Spleen (tissue), 11 donors: Measurements from ENCODE around the gene DAB1. TPM values are rescaled to one million over a fixed set of nuclear protein-coding genes. Genes with fewer than 3 reads are reported as not detected.

ENCODE experiments used
- DNase-seq: peaks from one replicate; pipeline ENCODE4 v3.0.0-alpha.2; 2020
- H3K27ac ChIP-seq, 8 donors: fragments of 200-600 bp; sonication (generic) in 7 of 8; 1 replicate in 4 of 8; 2 replicates in 4 of 8; pipeline versions ENCODE4 v1.5.0 to v1.8.0; 2016 to 2021; ENCODE audit warnings: inconsistent platforms in 4 of 8, mild to moderate bottlenecking in 4 of 8, moderate library complexity in 1 of 8
- H3K27me3 ChIP-seq, 7 donors: fragments of 200-600 bp; sonication (generic) in 6 of 7; replicated peaks in 1 of 7; 1 replicate in 4 of 7; 2 replicates in 3 of 7; pipeline versions ENCODE4 v1.5.0 to v1.8.0; 2016 to 2021; ENCODE audit warnings: inconsistent platforms in 3 of 7, mild to moderate bottlenecking in 1 of 7
- H3K36me3 ChIP-seq, 6 donors: fragments of 200-600 bp; sonication (generic) in 5 of 6; 1 replicate in 4 of 6; 2 replicates in 2 of 6; pipeline versions ENCODE4 v1.5.0 to v1.8.0; 2016 to 2021; ENCODE audit warnings: inconsistent platforms in 2 of 6
- H3K4me1 ChIP-seq, 6 donors: fragments of 200-600 bp; sonication (generic) in 5 of 6; 1 replicate in 3 of 6; 2 replicates in 3 of 6; pipeline versions ENCODE4 v1.5.0 to v1.8.0; 2016 to 2021; ENCODE audit warnings: inconsistent platforms in 3 of 6
- H3K4me3 ChIP-seq, 8 donors: fragments of 200-600 bp; sonication (generic) in 7 of 8; 1 replicate in 4 of 8; 2 replicates in 4 of 8; pipeline versions ENCODE4 v1.5.0 to v1.8.0; 2016 to 2021; ENCODE audit warnings: inconsistent platforms in 4 of 8, mild to moderate bottlenecking in 4 of 8, moderate library complexity in 2 of 8
- H3K9me3 ChIP-seq, 8 donors: fragments of 200-600 bp; sonication (generic) in 7 of 8; 1 replicate in 4 of 8; 2 replicates in 4 of 8; pipeline versions ENCODE4 v1.5.0 to v1.8.0; 2016 to 2021; ENCODE audit warnings: inconsistent platforms in 4 of 8
- POLR2A ChIP-seq, 3 donors: fragments of 450-650 bp; IDR thresholded peaks; one replicate each; pipeline ENCODE4 v1.5.1; 2017; ENCODE audit warnings: antibody characterized with exemption in 3 of 3, mild to moderate bottlenecking in 1 of 3
- POLR2AphosphoS5 ChIP-seq, 3 donors: sonication (generic); formaldehyde crosslinking; IDR thresholded peaks; one replicate each; pipeline ENCODE4 v1.5.1; 2017; ENCODE audit warnings: antibody characterized with exemption in 3 of 3
- WGBS, 5 donors: extraction: QIAGEN DNeasy Blood & Tissue Kit in 3 of 5; methylation state at CpG; one replicate each; pipeline versions ENCODE4 v1.1.5 to v1.1.7; 2013 to 2018; 5-methylcytosine and 5-hydroxymethylcytosine counted together
- intact Hi-C: fragments of 100-400 bp; cut with DNase I; formaldehyde crosslinking; loops from one replicate; pipeline ENCODE4 v1.15.0; 2023; ENCODE audit warnings: low total_unique reads
- polyA plus RNA-seq, 3 donors: library from polyadenylated mRNA; stranded (reverse); fragments of 200-250 nt; gene quantifications; one replicate each; pipeline ENCODE4 v1.2.1, GENCODE V29; 2013
- total RNA-seq, 7 donors: library from RNA; depleted of rRNA in 3 of 7; stranded (reverse); fragments of >200 nt in 3 of 7; fragmentation: NEBNext Ultra II Directional in 4 of 7; extraction: Animal tissue kit (Norgen Biotek cat#: 25700) in 4 of 7; gene quantifications; one replicate each; pipeline versions ENCODE4 v1.1.0 to v1.2.1, GENCODE V29; 2016 to 2021
- TF ChIP-seq, protein P1 (sequence below), 11 experiments: fragments of 200-600 bp in 7 of 11; fragments of 450-650 bp in 4 of 11; sonication (generic) in 4 of 11; IDR thresholded peaks in 8 of 11; conservative IDR thresholded peaks in 3 of 11; 1 replicate in 7 of 11; 2 replicates in 4 of 11; pipeline versions ENCODE4 v1.4.0 to v1.8.0; 2016 to 2021; ENCODE audit warnings: antibody characterized with exemption in 11 of 11, inconsistent platforms in 4 of 11, mild to moderate bottlenecking in 1 of 11
- donor health status: healthy with polysubstance abuse.
- donor health status: DM: no; HTN: no; CAD: no; lungs with moderate emphysema.
- donor health status: DM: no; HTN: no; CAD: no.
- donor health status: Bipolar disorder and iron deficiency.
- donor health status: healthy.
- donor health status: DM: no; HTN: no; CAD: no.
- donor health status: DM: yes; HTN: yes; CAD: no.

DAB1 gene
- total and polyA plus RNA-seq, 10 donors = 0.03 to 0.70 (median 0.26) TPM; not detected in 1

DNA sequence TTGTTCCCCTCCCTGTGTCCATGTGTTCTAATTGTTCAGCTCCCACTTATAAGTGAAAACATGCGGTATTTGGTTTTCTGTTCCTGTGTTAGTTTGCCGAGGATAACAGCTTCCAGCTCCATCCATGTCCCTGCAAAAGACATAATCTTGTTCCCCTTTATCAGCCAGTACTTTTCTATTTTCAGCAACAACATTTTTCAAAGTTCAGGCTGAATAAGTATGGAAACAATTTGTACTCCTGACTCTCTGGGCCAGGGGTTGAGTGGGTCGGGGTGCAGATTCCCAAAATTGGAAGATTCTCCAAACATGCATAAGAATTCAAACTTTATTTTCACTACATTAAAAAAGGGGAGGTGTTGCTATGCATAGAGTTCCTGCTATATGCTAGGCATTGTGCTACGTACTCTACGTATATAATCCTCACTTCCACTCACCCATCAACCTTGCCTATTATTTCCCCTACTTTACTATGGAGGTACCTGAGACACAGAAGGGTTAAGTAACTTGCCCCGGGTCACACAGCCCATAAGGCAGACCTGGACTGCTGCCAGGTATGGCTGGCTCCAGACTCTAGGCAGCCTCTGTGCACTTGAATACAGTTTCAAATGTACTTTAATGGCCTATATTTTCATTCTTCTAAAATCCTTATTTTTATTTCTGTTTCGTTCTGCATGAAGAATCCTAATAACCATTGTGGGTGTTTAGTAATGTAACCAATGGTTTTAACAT, 341.0 kb downstream of the DAB1 start:
- Histone ChIP-seq H3K4me3 (no peak overlapping the region), H3K27ac (no peak overlapping the region), H3K4me1 (no peaks in the 10 kb centered on the region), H3K36me3 (no peaks in the 10 kb centered on the region), H3K9me3 (no peaks in the 10 kb centered on the region), H3K27me3 (no peaks in the 10 kb centered on the region)
- intact Hi-C loops = no loop called here
- TF ChIP-seq POLR2A (IDR thresholded peaks at IDR 0.05) = no peak
- no peak for DNase-seq
- 84 to 89% (median 87%) methylated on average over 7 of the region's 7 CpGs for WGBS, 5 donors

- TF ChIP-seq, protein P1, sequence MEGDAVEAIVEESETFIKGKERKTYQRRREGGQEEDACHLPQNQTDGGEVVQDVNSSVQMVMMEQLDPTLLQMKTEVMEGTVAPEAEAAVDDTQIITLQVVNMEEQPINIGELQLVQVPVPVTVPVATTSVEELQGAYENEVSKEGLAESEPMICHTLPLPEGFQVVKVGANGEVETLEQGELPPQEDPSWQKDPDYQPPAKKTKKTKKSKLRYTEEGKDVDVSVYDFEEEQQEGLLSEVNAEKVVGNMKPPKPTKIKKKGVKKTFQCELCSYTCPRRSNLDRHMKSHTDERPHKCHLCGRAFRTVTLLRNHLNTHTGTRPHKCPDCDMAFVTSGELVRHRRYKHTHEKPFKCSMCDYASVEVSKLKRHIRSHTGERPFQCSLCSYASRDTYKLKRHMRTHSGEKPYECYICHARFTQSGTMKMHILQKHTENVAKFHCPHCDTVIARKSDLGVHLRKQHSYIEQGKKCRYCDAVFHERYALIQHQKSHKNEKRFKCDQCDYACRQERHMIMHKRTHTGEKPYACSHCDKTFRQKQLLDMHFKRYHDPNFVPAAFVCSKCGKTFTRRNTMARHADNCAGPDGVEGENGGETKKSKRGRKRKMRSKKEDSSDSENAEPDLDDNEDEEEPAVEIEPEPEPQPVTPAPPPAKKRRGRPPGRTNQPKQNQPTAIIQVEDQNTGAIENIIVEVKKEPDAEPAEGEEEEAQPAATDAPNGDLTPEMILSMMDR (IDR thresholded peaks at IDR 0.05 in 8 of 11, conservative IDR thresholded peaks at IDR 0.05 in 3 of 11) = no peak
- TF ChIP-seq POLR2AphosphoS5 (IDR thresholded peaks at IDR 0.05) (no peak), POLR2A (IDR thresholded peaks at IDR 0.05) (no peak)
Measured at GRCh38 chr1:57079454-57080157, 344.3 kb downstream of the DAB1 start.

GRCh38 chr1:57072401-57073110, 351.3 kb downstream of the DAB1 start:
- Histone ChIP-seq H3K4me1 (no peaks in the 10 kb centered on the region), H3K9me3 (no peaks in the 10 kb centered on the region), H3K4me3 (no peak overlapping the region), H3K36me3 (no peaks in the 10 kb centered on the region), H3K27me3 (no peaks in the 10 kb centered on the region), H3K27ac (no peak overlapping the region)
- TF ChIP-seq, protein P1 (IDR thresholded peaks at IDR 0.05 in 8 of 11, conservative IDR thresholded peaks at IDR 0.05 in 3 of 11) = no peak
- TF ChIP-seq POLR2AphosphoS5 (IDR thresholded peaks at IDR 0.05) = no peak
- no peak for TF ChIP-seq POLR2A (IDR thresholded peaks at IDR 0.05)
- WGBS, 5 donors = 80 to 89% (median 83%) methylated on average over 8 of the region's 8 CpGs
- no peak for DNase-seq
- intact Hi-C loops = no loop called here

More at GRCh38 chr1:57079454-57080157, 344.3 kb downstream of the DAB1 start:
- Histone ChIP-seq H3K36me3 (no peaks in the 10 kb centered on the region), H3K9me3 (no peaks in the 10 kb centered on the region), H3K27ac (no peak overlapping the region), H3K4me3 (no peak overlapping the region), H3K27me3 (no peaks in the 10 kb centered on the region), H3K4me1 (no peaks in the 10 kb centered on the region)
- 86 to 93% (median 91%) methylated on average over 5 of the region's 5 CpGs for WGBS, 5 donors
- intact Hi-C loops = no loop called here
- DNase-seq = no peak

DNA sequence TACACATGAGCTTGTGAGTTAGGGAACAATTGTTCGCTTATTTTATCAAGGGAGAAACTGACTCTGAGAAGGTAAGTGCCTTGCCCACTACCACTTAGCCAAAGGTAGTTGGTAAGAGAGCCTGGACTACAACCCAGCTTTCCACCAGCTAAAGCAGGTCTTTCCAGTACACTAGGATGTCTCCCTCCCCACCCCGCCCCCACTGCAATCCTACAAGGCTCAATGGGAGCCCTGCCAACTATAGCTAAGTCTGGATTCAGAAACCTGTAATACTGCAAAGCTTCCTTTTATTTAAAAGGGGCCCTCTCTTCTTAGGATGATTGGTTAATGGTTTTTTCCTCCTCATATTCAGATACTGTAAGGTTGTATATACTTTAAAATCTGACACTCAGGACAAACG, 356.0 kb downstream of the DAB1 start:
- 68 to 92% (median 79%) methylated on average over 3 of the region's 3 CpGs for WGBS, 5 donors

More for the DNA sequence above, 356.0 kb downstream of the DAB1 start:
- Histone ChIP-seq H3K4me3 (no peak overlapping the region), H3K4me1 (no peaks in the 10 kb centered on the region), H3K27me3 (no peaks in the 10 kb centered on the region), H3K9me3 (no peaks in the 10 kb centered on the region), H3K36me3 (no peaks in the 10 kb centered on the region), H3K27ac (no peak overlapping the region)
- no peak for TF ChIP-seq POLR2AphosphoS5 (IDR thresholded peaks at IDR 0.05)
- no peak for TF ChIP-seq POLR2A (IDR thresholded peaks at IDR 0.05)
- TF ChIP-seq, protein P1 (IDR thresholded peaks at IDR 0.05 in 8 of 11, conservative IDR thresholded peaks at IDR 0.05 in 3 of 11) = no peak
- intact Hi-C loops = no loop called here
- DNase-seq = no peak
